ENCODE measurements around the gene AGTRAP. TPM values are rescaled to one million over a fixed set of nuclear protein-coding genes. Genes with fewer than 3 reads are reported as not detected.

AGTRAP gene
- total RNA-seq, 1 donor = 47.9 TPM

GRCh38 chr1:11705596-11705995 is 30.3 kb upstream of the AGTRAP start:
- DNase-seq (ENCODE audit: low read depth in 2 of 3, low spot score in 2 of 3) = no peak

- no peak for DNase-seq (ENCODE audit: low read depth in 2 of 3, low spot score in 2 of 3)
These were observed 29.6 kb upstream of the AGTRAP start for GRCh38 chr1:11706292-11706691.

- peak in 1 of 3 donors; percentile 73 for DNase-seq (ENCODE audit: low read depth in 2 of 3, low spot score in 2 of 3)
These were observed 28.2 kb upstream of the AGTRAP start for GRCh38 chr1:11707621-11708276.

- DNase-seq (ENCODE audit: low read depth in 2 of 3, low spot score in 2 of 3) = peak in 2 of 3 donors; percentile 42 to 68
These were observed 27.2 kb upstream of the AGTRAP start for GRCh38 chr1:11708554-11709350.

- no peak for DNase-seq (ENCODE audit: low read depth in 2 of 3, low spot score in 2 of 3)
These were observed 24.4 kb upstream of the AGTRAP start for GRCh38 chr1:11711490-11711889.

- DNase-seq (ENCODE audit: low read depth in 2 of 3, low spot score in 2 of 3) = no peak
These were observed 23.7 kb upstream of the AGTRAP start for GRCh38 chr1:11712285-11712684.

- no peak for DNase-seq (ENCODE audit: low read depth in 2 of 3, low spot score in 2 of 3)
These were observed 22.8 kb upstream of the AGTRAP start for GRCh38 chr1:11713095-11713494.

- DNase-seq (ENCODE audit: low read depth in 2 of 3, low spot score in 2 of 3) = no peak
These were observed 20.9 kb upstream of the AGTRAP start for GRCh38 chr1:11714831-11715575.

GRCh38 chr1:11719313-11720032 is 16.5 kb upstream of the AGTRAP start:
- peak; percentile 81 to 93 (median 84) for DNase-seq (ENCODE audit: low read depth in 2 of 3, low spot score in 2 of 3)

- DNase-seq (ENCODE audit: low read depth in 2 of 3, low spot score in 2 of 3) = no peak
These were observed 15.9 kb upstream of the AGTRAP start for GRCh38 chr1:11720033-11720376.

GRCh38 chr1:11720525-11720924 is 15.4 kb upstream of the AGTRAP start:
- no peak for DNase-seq (ENCODE audit: low read depth in 2 of 3, low spot score in 2 of 3)

GRCh38 chr1:11721311-11721710 is 14.6 kb upstream of the AGTRAP start:
- no peak for DNase-seq (ENCODE audit: low read depth in 2 of 3, low spot score in 2 of 3)

GRCh38 chr1:11722538-11722937 is 13.4 kb upstream of the AGTRAP start:
- no peak for DNase-seq (ENCODE audit: low read depth in 2 of 3, low spot score in 2 of 3)

GRCh38 chr1:11725616-11726015 is 10.3 kb upstream of the AGTRAP start:
- no peak for DNase-seq (ENCODE audit: low read depth in 2 of 3, low spot score in 2 of 3)

GRCh38 chr1:11727119-11727518 is 8.8 kb upstream of the AGTRAP start:
- DNase-seq (ENCODE audit: low read depth in 2 of 3, low spot score in 2 of 3) = no peak

- DNase-seq (ENCODE audit: low read depth in 2 of 3, low spot score in 2 of 3) = no peak
These were observed 7.7 kb upstream of the AGTRAP start for GRCh38 chr1:11728126-11728806.

GRCh38 chr1:11729155-11729497 is 6.8 kb upstream of the AGTRAP start:
- DNase-seq (ENCODE audit: low read depth in 2 of 3, low spot score in 2 of 3) = no peak

GRCh38 chr1:11729498-11730428 is 6.2 kb upstream of the AGTRAP start:
- no peak for DNase-seq (ENCODE audit: low read depth in 2 of 3, low spot score in 2 of 3)

GRCh38 chr1:11730429-11730891 is 5.5 kb upstream of the AGTRAP start:
- peak in 2 of 3 donors; percentile 74 to 83 for DNase-seq (ENCODE audit: low read depth in 2 of 3, low spot score in 2 of 3)

Measured in hematopoietic multipotent progenitor cell (in vitro differentiated cells).